ENCODE measurements around the gene FNDC3B.
A peak's percentile ranks its signal among the peaks of the same experiment; 100 is the strongest.

Gene FNDC3B

GRCh38 chr3:172317481-172317880 is 278.1 kb downstream of the FNDC3B start:
- no peak for DNase-seq (ENCODE audit: low spot score)
- in situ Hi-C loops (cut with MboI; ENCODE audit: low pct_unique_long_range_greater_than_20kb, low sequenced_read_pairs, unreplicated experiment) = no loop called here
- TF ChIP-seq CTCF (IDR thresholded peaks at IDR 0.05; ENCODE audit: extremely low read depth, insufficient read depth, missing control alignments) = no peak

- DNase-seq (ENCODE audit: low spot score) = peak; percentile 33
These were observed 278.6 kb downstream of the FNDC3B start for GRCh38 chr3:172317984-172318383.

GRCh38 chr3:172319595-172319994 is 280.2 kb downstream of the FNDC3B start:
- in situ Hi-C loops (cut with MboI; ENCODE audit: low pct_unique_long_range_greater_than_20kb, low sequenced_read_pairs, unreplicated experiment) = no loop called here
- no peak for TF ChIP-seq CTCF (IDR thresholded peaks at IDR 0.05; ENCODE audit: extremely low read depth, insufficient read depth, missing control alignments)
- no peak for DNase-seq (ENCODE audit: low spot score)

More at GRCh38 chr3:172317984-172318383, 278.6 kb downstream of the FNDC3B start:
- in situ Hi-C loops (cut with MboI; ENCODE audit: low pct_unique_long_range_greater_than_20kb, low sequenced_read_pairs, unreplicated experiment) = no loop called here
- no peak for TF ChIP-seq CTCF (IDR thresholded peaks at IDR 0.05; ENCODE audit: extremely low read depth, insufficient read depth, missing control alignments)

GRCh38 chr3:172320468-172320867 is 281.1 kb downstream of the FNDC3B start:
- no peak for TF ChIP-seq CTCF (IDR thresholded peaks at IDR 0.05; ENCODE audit: extremely low read depth, insufficient read depth, missing control alignments)
- in situ Hi-C loops (cut with MboI; ENCODE audit: low pct_unique_long_range_greater_than_20kb, low sequenced_read_pairs, unreplicated experiment) = no loop called here
- DNase-seq (ENCODE audit: low spot score) = no peak

GRCh38 chr3:172321035-172321434 is 281.7 kb downstream of the FNDC3B start:
- peak; percentile 45 for DNase-seq (ENCODE audit: low spot score)
- in situ Hi-C loops (cut with MboI; ENCODE audit: low pct_unique_long_range_greater_than_20kb, low sequenced_read_pairs, unreplicated experiment) = no loop called here
- no peak for TF ChIP-seq CTCF (IDR thresholded peaks at IDR 0.05; ENCODE audit: extremely low read depth, insufficient read depth, missing control alignments)

GRCh38 chr3:172323894-172324610 is 284.7 kb downstream of the FNDC3B start:
- TF ChIP-seq CTCF (IDR thresholded peaks at IDR 0.05; ENCODE audit: extremely low read depth, insufficient read depth, missing control alignments) = no peak
- in situ Hi-C loops (cut with MboI; ENCODE audit: low pct_unique_long_range_greater_than_20kb, low sequenced_read_pairs, unreplicated experiment) = no loop called here
- DNase-seq (ENCODE audit: low spot score) = peak; percentile 25

All from GM13977 (cell line).